Natural killer cell (primary cell): ENCODE data around the gene AMY2B. TPM values are rescaled to one million over a fixed set of nuclear protein-coding genes. Genes with fewer than 3 reads are reported as not detected.
"Not testable (repeated sequence)": the region's sequence is repeated elsewhere in the genome, so short reads cannot be mapped to it uniquely, and the experiment has no call there.

ENCODE experiments used
- ATAC-seq, 3 donors: fragments of 150-1000 bp in 2 of 3; fragments of 200-7000 bp in 1 of 3; cut with Tn5 transposase; 1 replicate in 1 of 3; 2 replicates in 2 of 3; pipeline ENCODE4 v1.10.0; 2021; ENCODE audit warnings: mild to moderate bottlenecking in 2 of 3, moderate library complexity in 2 of 3
- DNase-seq, 2 donors: peaks; one replicate each; pipeline versions ENCODE4 v3.0.0 to v3.0.0-alpha.2; 2013 to 2021; ENCODE audit warnings: mixed read lengths in 1 of 2
- H3K27ac ChIP-seq: one replicate; pipeline ENCODE4 v1.5.1; 2013; ENCODE audit warnings: mild to moderate bottlenecking, low read length
- H3K27me3 ChIP-seq: one replicate; pipeline ENCODE4 v1.6.1; 2013; ENCODE audit warnings: low read length; ENCODE audit not compliant: control insufficient read depth, insufficient read depth
- H3K36me3 ChIP-seq: one replicate; pipeline ENCODE4 v1.6.1; 2013; ENCODE audit warnings: low read length; ENCODE audit not compliant: control insufficient read depth, insufficient read depth
- H3K4me1 ChIP-seq: one replicate; pipeline ENCODE4 v1.6.1; 2013; ENCODE audit warnings: low read length; ENCODE audit not compliant: control insufficient read depth, insufficient read depth
- H3K4me3 ChIP-seq: one replicate; pipeline ENCODE4 v1.5.1; 2013; ENCODE audit warnings: low read length
- H3K9me3 ChIP-seq: one replicate; pipeline ENCODE4 v1.6.1; 2013; ENCODE audit warnings: low read length; ENCODE audit not compliant: control insufficient read depth, insufficient read depth
- H3K27ac Mint-ChIP-seq, 2 donors: one replicate each; pipeline ENCODE4 v1.8.0; 2022; ENCODE audit warnings: mild to moderate bottlenecking in 2 of 2, mixed read lengths in 2 of 2, moderate library complexity in 1 of 2
- H3K27me3 Mint-ChIP-seq, 2 donors: one replicate each; pipeline ENCODE4 v1.8.0; 2022; ENCODE audit warnings: low read depth in 2 of 2, mixed read lengths in 2 of 2
- H3K36me3 Mint-ChIP-seq: one replicate; pipeline ENCODE4 v1.8.0; 2022; ENCODE audit warnings: mixed read lengths
- H3K4me1 Mint-ChIP-seq, 2 donors: one replicate each; pipeline ENCODE4 v1.8.0; 2022; ENCODE audit warnings: mixed read lengths in 2 of 2
- H3K4me3 Mint-ChIP-seq: one replicate; pipeline ENCODE4 v1.8.0; 2022; ENCODE audit warnings: mild to moderate bottlenecking, moderate library complexity, mixed read lengths
- H3K9me3 Mint-ChIP-seq, 2 donors: one replicate each; pipeline ENCODE4 v1.8.0; 2022; ENCODE audit warnings: mixed read lengths in 2 of 2
- CTCF ChIP-seq: fragments of 200-600 bp; IDR thresholded peaks from one replicate; pipeline ENCODE4 v1.8.0; 2022; ENCODE audit warnings: antibody characterized with exemption
- WGBS: methylation state at CpG from one replicate; pipeline ENCODE4 v1.1.7; 2013; ENCODE audit warnings: missing lambda C conversion rate; ENCODE audit not compliant: insufficient coverage; 5-methylcytosine and 5-hydroxymethylcytosine counted together
- intact Hi-C: fragments of 100-400 bp; cut with micrococcal nuclease; formaldehyde crosslinking; loops from one replicate; pipeline ENCODE4 v1.14.2; 2022
- total RNA-seq, 4 donors: library from RNA; stranded (reverse); fragments of 120-200 nt in 1 of 4; gene quantifications; one replicate each; pipeline versions ENCODE4 v1.2.3 to v1.2.4, GENCODE V29; 2013 to 2022

AMY2B gene
- total RNA-seq, 3 donors from 2014 or later (not counting 1 experiment from before 2014, with no cell fraction given), result 30.9 to 37.5 (median 31.7) TPM

DNA sequence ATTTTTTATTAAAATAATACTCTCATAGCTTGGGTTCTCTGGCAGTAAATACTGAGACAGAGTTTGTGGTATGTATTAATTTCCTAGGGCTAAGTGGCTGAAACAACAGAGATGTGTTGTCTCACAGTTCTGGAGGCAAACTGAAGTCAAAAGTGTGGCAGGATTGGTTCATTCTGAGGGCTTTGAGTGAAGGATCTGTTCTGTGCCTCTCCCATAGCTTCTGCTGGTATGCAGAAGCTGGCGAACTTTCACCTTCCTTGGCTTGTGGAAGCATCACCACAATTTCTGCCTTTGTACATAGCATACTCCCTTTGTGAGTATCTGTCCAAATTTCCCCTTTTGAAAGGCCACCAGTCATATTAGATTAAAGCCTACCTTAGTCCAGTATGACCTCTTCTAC lies 24.9 kb upstream of the AMY2B start:
- H3K4me1 ChIP-seq, result no peaks in the 10 kb centered on the region
- peaks cover 18% of the 10 kb centered on the region for H3K36me3 Mint-ChIP-seq
- no peak for ATAC-seq
- no peak overlapping the region for H3K27ac ChIP-seq
- H3K27me3 ChIP-seq, result no peaks in the 10 kb centered on the region
- H3K27ac Mint-ChIP-seq, result no peak overlapping the region
- no peak overlapping the region for H3K4me3 ChIP-seq
- H3K9me3 ChIP-seq, result no peaks in the 10 kb centered on the region
- H3K4me1 Mint-ChIP-seq, result no peaks in the 10 kb centered on the region
- no peak for TF ChIP-seq CTCF
- intact Hi-C loops, result no loop called here
- H3K4me3 Mint-ChIP-seq, result no peak overlapping the region
- 100% methylated on average over 1 of the region's 1 CpG for WGBS
- H3K27me3 Mint-ChIP-seq, result no peaks in the 10 kb centered on the region
- no peaks in the 10 kb centered on the region for H3K9me3 Mint-ChIP-seq
- DNase-seq, result no peak
- peaks cover 83% of the 10 kb centered on the region for H3K36me3 ChIP-seq

DNA sequence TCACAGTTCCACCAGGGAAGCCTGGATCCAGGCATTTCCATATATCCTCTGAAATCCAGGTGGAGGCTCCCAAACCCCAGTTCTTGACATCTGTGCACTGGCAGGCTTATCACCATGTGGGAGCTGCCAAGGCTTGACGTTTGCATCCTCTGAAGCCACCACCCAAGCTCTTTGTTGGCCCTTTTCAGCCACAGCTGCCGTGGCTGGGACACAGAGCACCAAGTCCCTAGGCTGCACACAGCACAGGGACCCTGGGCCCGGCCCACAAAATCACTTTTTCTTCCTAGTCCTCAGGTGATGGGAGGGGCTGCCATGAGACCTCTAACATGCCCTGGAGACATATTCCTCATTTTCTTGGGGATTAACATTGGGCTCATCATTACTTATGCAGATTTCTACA lies 23.5 kb upstream of the AMY2B start:
- no peak for TF ChIP-seq CTCF
- intact Hi-C loops, result no loop called here
- H3K4me1 ChIP-seq, result no peaks in the 10 kb centered on the region
- no peak overlapping the region for H3K4me3 Mint-ChIP-seq
- H3K36me3 Mint-ChIP-seq, result peaks cover 12% of the 10 kb centered on the region
- no peaks in the 10 kb centered on the region for H3K9me3 Mint-ChIP-seq
- no peaks in the 10 kb centered on the region for H3K27me3 Mint-ChIP-seq
- no peak for DNase-seq
- no peak overlapping the region for H3K27ac ChIP-seq
- no peaks in the 10 kb centered on the region for H3K27me3 ChIP-seq
- peaks cover 84% of the 10 kb centered on the region for H3K36me3 ChIP-seq
- H3K27ac Mint-ChIP-seq, result no peak overlapping the region
- H3K4me1 Mint-ChIP-seq, result no peaks in the 10 kb centered on the region
- 100% methylated on average over 3 of the region's 3 CpGs for WGBS
- H3K9me3 ChIP-seq, result no peaks in the 10 kb centered on the region
- H3K4me3 ChIP-seq, result no peak overlapping the region
- no peak for ATAC-seq

DNA sequence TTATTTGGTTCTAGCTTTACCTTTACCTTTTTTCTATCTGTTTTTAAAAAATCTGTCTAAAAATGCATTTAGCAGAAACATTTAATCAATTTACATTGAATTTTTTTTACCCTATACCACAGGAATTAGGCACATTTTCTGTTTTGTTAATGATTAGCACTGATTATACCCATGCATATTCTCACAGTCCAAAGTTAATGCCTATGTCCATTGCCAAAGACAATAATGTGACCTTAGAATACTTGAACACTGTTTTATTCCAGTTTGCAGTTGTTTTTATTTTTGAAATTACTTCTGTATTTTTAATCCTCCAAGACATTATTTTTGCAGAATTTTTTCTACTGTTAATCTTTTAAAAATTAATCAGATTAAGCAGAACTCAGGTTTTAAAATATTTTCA lies 11.0 kb upstream of the AMY2B start:
- no peaks in the 10 kb centered on the region for H3K27me3 Mint-ChIP-seq
- intact Hi-C loops, result no loop called here
- Histone ChIP-seq H3K27ac (no peak overlapping the region), H3K4me1 (no peaks in the 10 kb centered on the region), H3K27me3 (no peaks in the 10 kb centered on the region), H3K9me3 (no peaks in the 10 kb centered on the region), H3K4me3 (no peak overlapping the region), H3K36me3 (peaks cover 6% of the 10 kb centered on the region)
- no peak for TF ChIP-seq CTCF
- H3K36me3 Mint-ChIP-seq, result no peaks in the 10 kb centered on the region
- H3K9me3 Mint-ChIP-seq, result no peaks in the 10 kb centered on the region
- DNase-seq (no peak), ATAC-seq (no peak)
- no peak overlapping the region for H3K27ac Mint-ChIP-seq
- H3K4me1 Mint-ChIP-seq, result peaks cover 0 to 9% of the 10 kb centered on the region in 2 donors
- H3K4me3 Mint-ChIP-seq, result no peak overlapping the region

DNA sequence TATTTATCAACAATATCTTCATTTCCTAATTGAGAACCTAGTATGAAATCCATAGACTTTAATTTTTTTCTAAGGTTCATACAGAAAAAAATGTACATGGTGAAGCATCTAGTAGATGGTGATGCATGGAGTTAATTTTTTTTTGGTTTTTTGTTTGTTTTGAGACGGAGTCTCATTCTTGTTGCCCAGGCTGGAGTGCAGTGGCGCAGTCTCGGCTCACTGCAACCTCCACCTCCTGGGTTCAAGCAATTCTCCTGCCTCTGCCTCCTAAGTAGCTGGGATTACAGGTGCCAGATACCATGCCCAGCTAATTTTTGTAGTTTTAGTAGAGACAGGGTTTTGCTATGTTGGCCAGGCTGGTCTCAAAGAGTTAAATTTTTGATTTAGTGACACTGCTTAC lies 10.3 kb upstream of the AMY2B start:
- H3K4me3 Mint-ChIP-seq, H3K36me3 ChIP-seq, H3K4me1 ChIP-seq, intact Hi-C loops, H3K4me3 ChIP-seq, DNase-seq, H3K27me3 Mint-ChIP-seq, H3K9me3 ChIP-seq, H3K36me3 Mint-ChIP-seq, H3K4me1 Mint-ChIP-seq, H3K27me3 ChIP-seq, ATAC-seq, H3K27ac ChIP-seq, H3K9me3 Mint-ChIP-seq: not testable (repeated sequence)
- peak overlapping the region in 1 of 2 donors; percentile 7 for H3K27ac Mint-ChIP-seq
- WGBS, result 92% methylated on average over 3 of the region's 3 CpGs
